AG04449 (cell line): Measurements from ENCODE around the gene ARHGDIB.

Source experiments
- CTCF ChIA-PET: fragments of 350-600 bp; formaldehyde crosslinking; extraction: SDS; loops from one replicate; lab custom pipeline; 2021; ENCODE audit warnings: antibody characterized with exemption; lab: Yijun Ruan, JAX
- POLR2A ChIA-PET: fragments of 400-600, 350-600 bp; formaldehyde crosslinking; extraction: SDS; loops from one replicate; lab custom pipeline; 2020; ENCODE audit warnings: antibody characterized with exemption, inconsistent platforms; lab: Yijun Ruan, JAX
- DNase-seq: peaks from one replicate; pipeline ENCODE4 v3.0.0-alpha.2; 2010; ENCODE audit warnings: low read depth, low spot score
- H3K4me3 ChIP-seq: 2 replicates; pipeline ENCODE4 v1.5.1; 2011; ENCODE audit warnings: low read depth, mild to moderate bottlenecking, control low read depth, low read length
- TF ChIP-seq, protein P1 (sequence below): IDR thresholded peaks from one replicate; pipeline ENCODE4 v1.5.1; 2011; ENCODE audit warnings: mild to moderate bottlenecking, moderate library complexity, low read length, control low read depth, inconsistent platforms; ENCODE audit not compliant: insufficient read depth; ENCODE audit errors: missing control alignments

The ARHGDIB gene

DNA sequence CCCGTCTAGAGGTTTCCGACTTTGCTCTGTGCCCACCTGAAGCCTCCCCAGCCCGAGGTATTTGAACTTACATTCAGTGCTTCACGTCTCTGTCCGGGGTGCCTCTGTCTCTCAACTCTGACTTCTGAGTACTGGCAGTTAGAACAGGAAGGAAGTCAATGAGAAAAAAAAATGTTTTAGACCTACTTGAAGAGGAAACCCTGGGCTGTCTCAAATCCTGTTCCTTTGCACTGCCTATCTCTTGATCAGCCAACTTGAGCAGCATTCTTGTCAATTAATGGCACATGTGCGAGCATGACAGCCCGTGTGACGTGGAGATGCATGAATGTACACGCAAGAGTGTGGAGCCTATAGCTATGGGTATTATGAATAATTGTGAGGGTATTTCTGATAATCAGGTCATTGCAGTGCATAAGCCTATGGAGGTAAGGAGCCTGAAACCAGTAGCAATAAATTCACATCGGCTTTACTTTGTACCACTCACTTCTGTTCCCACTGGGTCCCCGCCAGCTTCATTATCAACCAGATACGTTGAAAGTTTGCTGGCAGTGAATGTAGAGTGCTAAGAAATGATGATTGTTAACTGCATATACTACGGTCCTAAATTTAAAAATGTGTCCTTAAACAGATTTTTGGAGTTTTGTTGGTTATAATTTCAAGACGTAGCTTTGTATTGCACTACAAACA is at the start of gene ARHGDIB:
ARHGDIB (minus strand) TSS at position 136 of the 687 bp plus-strand sequence. CDS start 10,889 bp downstream, outside the sequence.
- DNase-seq = no peak
- ChIA-PET CTCF (no interaction called here), POLR2A (no interaction called here)
- TF ChIP-seq, protein P1, sequence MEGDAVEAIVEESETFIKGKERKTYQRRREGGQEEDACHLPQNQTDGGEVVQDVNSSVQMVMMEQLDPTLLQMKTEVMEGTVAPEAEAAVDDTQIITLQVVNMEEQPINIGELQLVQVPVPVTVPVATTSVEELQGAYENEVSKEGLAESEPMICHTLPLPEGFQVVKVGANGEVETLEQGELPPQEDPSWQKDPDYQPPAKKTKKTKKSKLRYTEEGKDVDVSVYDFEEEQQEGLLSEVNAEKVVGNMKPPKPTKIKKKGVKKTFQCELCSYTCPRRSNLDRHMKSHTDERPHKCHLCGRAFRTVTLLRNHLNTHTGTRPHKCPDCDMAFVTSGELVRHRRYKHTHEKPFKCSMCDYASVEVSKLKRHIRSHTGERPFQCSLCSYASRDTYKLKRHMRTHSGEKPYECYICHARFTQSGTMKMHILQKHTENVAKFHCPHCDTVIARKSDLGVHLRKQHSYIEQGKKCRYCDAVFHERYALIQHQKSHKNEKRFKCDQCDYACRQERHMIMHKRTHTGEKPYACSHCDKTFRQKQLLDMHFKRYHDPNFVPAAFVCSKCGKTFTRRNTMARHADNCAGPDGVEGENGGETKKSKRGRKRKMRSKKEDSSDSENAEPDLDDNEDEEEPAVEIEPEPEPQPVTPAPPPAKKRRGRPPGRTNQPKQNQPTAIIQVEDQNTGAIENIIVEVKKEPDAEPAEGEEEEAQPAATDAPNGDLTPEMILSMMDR = no peak
- H3K4me3 ChIP-seq = no peak within 1 kb of the TSS; the same call in 1 of the 2 replicates

DNA sequence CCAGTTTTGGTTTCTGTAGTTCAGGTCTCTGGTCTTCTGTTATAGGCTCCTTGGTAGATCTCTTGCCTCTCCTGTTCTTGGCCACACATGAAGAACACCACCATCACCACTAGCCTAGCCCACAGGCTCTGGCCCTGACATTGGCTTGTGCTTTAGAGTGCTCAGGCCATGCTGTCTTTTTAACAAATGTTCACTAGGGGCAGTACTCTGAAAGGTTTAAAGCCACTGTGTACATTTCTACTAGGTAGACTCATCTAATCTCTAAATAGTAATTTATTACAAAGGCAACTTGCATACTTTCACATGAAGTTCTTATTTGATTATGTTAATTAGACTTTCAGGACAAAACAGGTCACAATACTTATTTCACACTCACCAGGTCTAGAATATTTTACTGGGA is 49.8 kb upstream of the ARHGDIB start:
- DNase-seq = no peak
- no peak overlapping the region for H3K4me3 ChIP-seq
- ChIA-PET CTCF (interaction anchor here (1.3 kb wide), 1 partner anchor 210 kb away, joined by 3 read pairs; the partner anchor contains the start of gene RERG), POLR2A (no interaction called here)
- TF ChIP-seq, protein P1 = no peak

DNA sequence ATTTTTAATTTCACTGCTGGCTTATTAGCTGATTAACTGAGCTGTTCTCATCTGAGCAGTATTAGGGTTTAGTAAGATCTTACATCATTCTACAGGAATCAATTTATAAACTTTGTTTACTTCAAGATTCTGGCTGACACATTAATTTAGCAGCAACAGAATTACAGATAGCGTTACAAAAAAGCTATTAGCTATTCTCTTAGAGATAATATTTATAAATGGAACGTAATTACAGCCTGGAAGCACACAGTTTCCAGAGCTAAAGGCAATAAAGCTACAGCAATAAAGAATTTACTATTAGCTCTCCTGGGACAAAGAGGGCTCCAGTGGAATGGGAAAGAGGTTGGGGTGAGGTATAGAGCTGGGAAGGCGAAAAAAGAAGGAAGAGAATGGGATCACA is 46.1 kb upstream of the ARHGDIB start:
- POLR2A ChIA-PET = no interaction called here
- TF ChIP-seq, protein P1 = no peak
- no peak overlapping the region for H3K4me3 ChIP-seq
- no peak for DNase-seq
- CTCF ChIA-PET = interaction anchor here (0.9 to 1.8 kb wide), 3 partner anchors 8 to 214 kb away, joined by 3 to 6 read pairs (median 3); partner anchors contain the start of gene RERG

DNA sequence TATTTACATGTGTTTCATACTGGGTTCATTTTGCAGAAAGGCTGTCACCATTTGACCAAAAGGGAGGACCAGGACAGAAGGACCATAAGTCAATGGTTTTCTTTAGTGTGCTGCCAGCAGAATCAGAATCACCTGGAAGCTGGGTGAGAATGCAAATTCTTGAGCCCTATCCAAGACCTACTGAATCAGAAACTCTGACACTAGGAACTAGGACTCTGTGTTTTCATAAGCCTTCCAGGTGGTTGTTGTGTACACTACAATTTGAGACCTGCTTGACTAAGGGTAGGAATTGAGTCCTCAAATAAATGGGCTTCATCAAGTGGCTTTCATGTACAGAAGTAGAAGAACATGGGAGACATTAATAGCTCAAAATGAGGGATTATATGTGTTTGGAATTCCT is 43.7 kb upstream of the ARHGDIB start:
- CTCF ChIA-PET = interaction anchor here (3.0 kb wide), 1 partner anchor 10 kb away, joined by 14 read pairs; no protein-coding TSS in a partner anchor
- TF ChIP-seq, protein P1 = no peak
- no peak for DNase-seq
- H3K4me3 ChIP-seq = no peak overlapping the region
- POLR2A ChIA-PET = no interaction called here

DNA sequence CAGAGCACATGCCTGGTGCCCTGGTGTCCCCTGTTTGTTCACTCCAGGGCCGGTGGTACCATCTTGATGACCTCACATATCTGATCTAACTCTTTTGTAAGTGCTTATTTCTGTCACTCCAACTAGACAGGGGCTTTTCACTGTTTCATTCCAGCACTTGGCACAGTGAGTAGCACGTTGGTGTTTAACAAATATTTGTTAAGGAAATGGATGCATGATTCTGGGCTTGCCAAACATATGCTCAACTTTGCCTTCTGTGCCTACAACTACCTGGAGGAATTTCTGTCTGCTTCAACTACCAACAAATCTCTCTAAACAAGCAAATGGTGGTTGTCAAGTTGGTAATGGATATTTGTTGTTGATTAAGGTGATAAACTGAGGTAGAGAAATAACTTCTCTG is 43.0 kb upstream of the ARHGDIB start:
- no peak for DNase-seq
- TF ChIP-seq, protein P1 = no peak
- no peak overlapping the region for H3K4me3 ChIP-seq
- ChIA-PET POLR2A (no interaction called here), CTCF (interaction anchor here (3.0 kb wide), 1 partner anchor 9 kb away, joined by 14 read pairs; no protein-coding TSS in a partner anchor)

DNA sequence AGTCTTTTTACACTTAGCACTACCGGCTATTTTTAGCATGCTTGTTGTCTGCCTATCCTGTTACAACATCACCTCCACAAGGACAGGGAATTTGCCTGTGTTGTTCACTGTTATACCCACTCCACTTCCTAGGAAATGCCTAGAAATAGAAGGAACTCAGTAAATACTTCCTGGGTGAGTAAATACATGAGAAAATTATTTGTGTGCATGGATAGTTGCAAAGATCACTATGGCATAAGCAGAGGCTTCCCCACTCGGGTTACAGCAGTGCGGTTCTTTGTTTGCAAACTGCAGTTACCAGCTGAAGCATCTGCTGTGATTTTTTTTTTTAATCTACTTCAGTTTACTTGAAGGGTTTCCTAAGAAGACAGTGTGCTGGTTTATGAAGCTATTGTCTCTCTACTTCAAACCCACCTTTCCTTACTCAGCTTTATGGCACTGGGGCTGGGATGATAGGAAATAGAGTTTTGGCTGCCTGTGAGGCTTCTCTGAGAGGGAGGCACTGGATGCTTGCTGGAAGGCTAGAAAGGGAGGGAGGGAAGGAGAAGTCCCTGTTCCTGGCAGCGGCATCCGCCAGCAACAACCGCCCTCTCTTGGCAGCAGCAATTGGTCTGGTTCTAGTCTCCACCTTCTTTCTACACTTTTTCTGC is 40.5 kb upstream of the ARHGDIB start:
- no peak overlapping the region; the same call in 1 of the 2 replicates for H3K4me3 ChIP-seq
- CTCF ChIA-PET = interaction anchor here (1.2 to 1.5 kb wide), 3 partner anchors 8 to 191 kb away, joined by 4 to 5 read pairs (median 5); no protein-coding TSS in a partner anchor
- POLR2A ChIA-PET = no interaction called here
- TF ChIP-seq, protein P1 = no peak
- no peak for DNase-seq
